ENCODE measurements around the gene HK1. TPM values are rescaled to one million over a fixed set of nuclear protein-coding genes. Genes with fewer than 3 reads are reported as not detected.

HK1 gene
- total and polyA plus RNA-seq, 11 donors = 83.0 to 310 (median 227) TPM

DNA sequence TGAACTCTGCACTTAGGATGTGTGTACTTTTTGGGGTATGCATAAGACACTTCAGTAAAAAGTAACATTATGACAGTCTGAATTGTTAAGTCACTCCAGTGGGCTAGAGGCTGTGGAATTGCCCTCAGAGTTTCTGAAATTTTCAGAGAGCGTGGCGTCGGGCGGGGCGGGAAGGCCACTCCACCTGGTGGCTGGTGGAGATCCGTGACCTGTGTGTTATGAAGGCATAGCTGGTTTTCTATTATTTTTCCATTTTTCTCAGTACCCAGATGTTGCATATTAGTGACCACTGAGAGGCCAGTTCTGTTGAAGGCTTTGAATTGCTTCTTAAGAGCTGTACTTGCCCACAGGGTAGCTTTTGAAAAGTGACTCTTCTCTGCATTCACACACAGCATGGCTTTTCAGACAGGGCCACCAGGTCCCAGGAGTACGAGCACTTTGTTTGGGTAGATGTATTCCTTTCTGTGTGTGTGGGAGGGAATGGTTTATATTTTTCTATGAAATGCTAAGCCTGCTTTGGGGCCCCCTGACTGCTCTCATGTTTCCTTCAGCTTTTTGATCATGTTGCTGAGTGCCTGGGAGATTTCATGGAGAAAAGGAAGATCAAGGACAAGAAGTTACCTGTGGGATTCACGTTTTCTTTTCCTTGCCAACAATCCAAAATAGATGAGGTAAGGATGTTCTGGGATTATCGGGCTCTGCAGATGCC is 86.1 kb downstream of the HK1 start:
- Histone ChIP-seq H3K27ac (peak overlapping the region in 2 of 12 donors; percentile 6 to 62), H3K4me1 (peaks cover 17 to 53% (median 46%) of the 10 kb centered on the region in 12 donors), H3K36me3 (peaks cover 0 to 90% (median 47%) of the 10 kb centered on the region in 9 donors), H3K9me3 (no peaks in the 10 kb centered on the region), H3K4me3 (no peak overlapping the region), H3K27me3 (no peaks in the 10 kb centered on the region)
- ATAC-seq = no peak
- whole genome bisulfite sequencing, 4 donors = 77 to 93% (median 92%) methylated on average over 9 of the region's 9 CpGs
- intact Hi-C loops (cut with DNase I) = loop anchor here in 7 of 10 donors (5.0 kb wide), 3 partner anchors 37 to 47 kb away; no protein-coding TSS in a partner anchor
- TF ChIP-seq, protein P1, sequence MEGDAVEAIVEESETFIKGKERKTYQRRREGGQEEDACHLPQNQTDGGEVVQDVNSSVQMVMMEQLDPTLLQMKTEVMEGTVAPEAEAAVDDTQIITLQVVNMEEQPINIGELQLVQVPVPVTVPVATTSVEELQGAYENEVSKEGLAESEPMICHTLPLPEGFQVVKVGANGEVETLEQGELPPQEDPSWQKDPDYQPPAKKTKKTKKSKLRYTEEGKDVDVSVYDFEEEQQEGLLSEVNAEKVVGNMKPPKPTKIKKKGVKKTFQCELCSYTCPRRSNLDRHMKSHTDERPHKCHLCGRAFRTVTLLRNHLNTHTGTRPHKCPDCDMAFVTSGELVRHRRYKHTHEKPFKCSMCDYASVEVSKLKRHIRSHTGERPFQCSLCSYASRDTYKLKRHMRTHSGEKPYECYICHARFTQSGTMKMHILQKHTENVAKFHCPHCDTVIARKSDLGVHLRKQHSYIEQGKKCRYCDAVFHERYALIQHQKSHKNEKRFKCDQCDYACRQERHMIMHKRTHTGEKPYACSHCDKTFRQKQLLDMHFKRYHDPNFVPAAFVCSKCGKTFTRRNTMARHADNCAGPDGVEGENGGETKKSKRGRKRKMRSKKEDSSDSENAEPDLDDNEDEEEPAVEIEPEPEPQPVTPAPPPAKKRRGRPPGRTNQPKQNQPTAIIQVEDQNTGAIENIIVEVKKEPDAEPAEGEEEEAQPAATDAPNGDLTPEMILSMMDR (IDR thresholded peaks at IDR 0.05) = peak in 1 of 12 donors; percentile 27
- no peak for TF ChIP-seq POLR2A (IDR thresholded peaks at IDR 0.05)
- DNase-seq = peak in 1 of 5 donors; percentile 1

DNA sequence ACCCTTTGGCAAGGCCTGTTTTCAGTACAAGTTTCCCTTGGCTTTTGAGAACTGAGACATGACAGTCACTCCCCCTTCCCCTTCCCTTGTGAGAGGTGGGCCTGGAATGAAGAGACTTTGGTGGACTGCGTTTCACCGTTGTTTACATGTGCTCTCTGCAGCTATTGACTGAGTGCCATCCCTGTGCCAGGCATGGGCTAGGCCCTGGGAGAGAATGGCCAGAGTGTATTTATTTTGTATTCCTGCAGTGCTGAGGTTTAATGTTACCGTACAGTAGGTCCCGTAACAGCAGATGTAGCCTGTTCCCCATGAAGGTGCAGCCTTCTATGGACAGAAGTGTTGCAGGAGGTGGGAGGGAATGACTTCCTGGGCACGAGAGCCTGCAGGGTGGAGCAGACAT is 88.4 kb downstream of the HK1 start:
- no peaks in the 10 kb centered on the region for H3K9me3 ChIP-seq
- no peak overlapping the region for H3K4me3 ChIP-seq
- H3K4me1 ChIP-seq = peaks cover 2 to 29% (median 22%) of the 10 kb centered on the region in 12 donors
- 96 to 100% (median 97%) methylated on average over 5 of the region's 5 CpGs for WGBS, 4 donors
- intact Hi-C loops (cut with DNase I) = no loop called here
- TF ChIP-seq, protein P1 (IDR thresholded peaks at IDR 0.05) = no peak
- no peak for TF ChIP-seq POLR2A (IDR thresholded peaks at IDR 0.05)
- H3K36me3 ChIP-seq = peaks cover 0 to 95% (median 71%) of the 10 kb centered on the region in 9 donors
- DNase-seq (no peak), ATAC-seq (no peak)
- no peak overlapping the region for H3K27ac ChIP-seq
- no peaks in the 10 kb centered on the region for H3K27me3 ChIP-seq

DNA sequence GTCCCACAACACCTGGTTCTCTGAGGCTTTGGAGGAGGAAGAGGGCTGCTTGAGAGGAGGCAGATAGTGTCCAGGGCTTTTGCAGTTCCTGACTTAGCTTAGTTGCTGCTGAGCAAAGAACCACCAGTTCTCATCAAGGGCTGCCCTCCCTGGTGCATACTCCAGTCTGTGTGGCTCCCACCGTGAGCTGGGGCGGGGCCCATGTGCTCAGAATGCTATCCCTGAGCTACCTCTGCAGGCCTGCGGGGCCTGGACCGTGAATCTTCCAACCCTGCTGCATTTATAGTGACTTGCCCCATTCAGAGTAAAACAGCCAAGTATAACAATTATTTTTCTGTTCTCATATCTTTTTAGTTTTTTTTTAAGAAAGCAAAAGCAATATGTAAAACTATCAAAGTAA is 89.2 kb downstream of the HK1 start:
- no peak for ATAC-seq
- 72 to 77% (median 77%) methylated on average over 4 of the region's 4 CpGs for WGBS, 4 donors
- no peak overlapping the region for H3K4me3 ChIP-seq

More for the DNA sequence above, 89.2 kb downstream of the HK1 start:
- DNase-seq = no peak
- H3K27ac ChIP-seq = no peak overlapping the region
- intact Hi-C loops (cut with DNase I) = no loop called here
- peaks cover 0 to 94% (median 72%) of the 10 kb centered on the region in 9 donors for H3K36me3 ChIP-seq
- H3K9me3 ChIP-seq = no peaks in the 10 kb centered on the region
- peaks cover 0 to 22% (median 15%) of the 10 kb centered on the region in 12 donors for H3K4me1 ChIP-seq
- TF ChIP-seq, protein P1 (IDR thresholded peaks at IDR 0.05) = no peak
- TF ChIP-seq POLR2A (IDR thresholded peaks at IDR 0.05) = no peak
- H3K27me3 ChIP-seq = no peaks in the 10 kb centered on the region
